GM19328 (cell line): ENCODE data around the gene NUDT4B.
"Not testable (repeated sequence)": the region's sequence is repeated elsewhere in the genome, so short reads cannot be mapped to it uniquely, and the experiment has no call there.

Source experiments
- ATAC-seq: cut with Tn5 transposase; IDR thresholded peaks from one replicate; pipeline ENCODE4 v1.9.1; 2021; ENCODE audit warnings: mild to moderate bottlenecking, moderate library complexity; ENCODE audit not compliant: unreplicated experiment

The NUDT4B gene

DNA sequence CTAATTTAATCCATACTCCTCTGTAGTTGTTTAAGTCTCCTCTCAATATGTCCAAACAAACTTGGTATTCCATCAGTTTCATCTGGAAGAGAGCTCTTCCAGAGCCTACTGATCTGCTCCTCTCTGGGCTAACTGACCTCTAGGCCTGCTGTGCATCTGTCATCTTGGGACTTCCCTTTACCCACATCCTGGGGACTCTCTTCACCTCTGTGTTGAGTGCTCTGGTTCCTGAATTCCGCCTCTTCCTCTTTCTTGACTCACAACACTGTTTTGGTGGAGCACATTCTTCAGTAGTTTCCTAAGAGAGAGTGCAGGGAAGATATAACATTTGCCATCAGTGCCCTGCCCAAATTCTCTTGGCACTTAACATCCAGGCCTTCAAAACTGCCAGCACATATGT, 13.0 kb upstream of the NUDT4B start:
- ATAC-seq: not testable (repeated sequence)

DNA sequence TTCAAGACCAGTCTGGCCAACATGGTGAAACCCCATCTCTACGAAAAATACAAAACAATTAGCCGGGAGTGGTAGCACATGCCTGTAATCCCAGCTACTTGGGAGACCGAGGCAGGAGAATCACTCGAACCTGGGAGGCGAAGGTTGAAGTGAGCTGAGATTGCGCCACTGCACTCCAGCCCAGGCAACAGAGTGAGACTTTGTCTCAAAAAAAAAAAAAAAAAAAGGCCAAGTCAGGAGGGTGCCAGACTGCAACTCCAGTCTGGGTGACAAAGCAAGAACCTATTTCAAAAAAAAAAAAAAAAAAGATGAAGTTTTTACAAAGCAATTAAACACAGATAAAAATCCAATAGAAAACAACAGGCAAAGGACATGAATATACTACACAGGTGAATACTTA, 9.9 kb upstream of the NUDT4B start:
- not testable (repeated sequence) for ATAC-seq

DNA sequence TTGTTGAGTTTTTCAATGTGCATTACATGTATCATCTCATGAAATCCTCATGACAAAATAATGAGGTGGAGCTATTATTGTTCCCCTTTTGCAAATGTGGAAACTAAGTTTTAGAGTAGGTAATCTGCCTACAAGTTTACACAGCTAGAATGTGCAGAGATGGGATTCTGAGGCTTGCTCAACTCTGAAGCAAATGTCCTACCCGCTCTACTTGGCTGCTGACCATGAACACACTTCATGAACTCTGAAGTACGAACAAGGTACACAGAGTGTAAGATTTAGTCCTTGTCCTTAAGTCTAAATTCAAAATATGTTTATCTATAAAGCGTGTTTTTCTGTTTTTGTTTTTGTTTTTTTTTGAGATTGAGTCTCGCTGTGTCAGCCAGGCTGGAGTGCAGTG, 5.4 kb upstream of the NUDT4B start:
- ATAC-seq: not testable (repeated sequence)

DNA sequence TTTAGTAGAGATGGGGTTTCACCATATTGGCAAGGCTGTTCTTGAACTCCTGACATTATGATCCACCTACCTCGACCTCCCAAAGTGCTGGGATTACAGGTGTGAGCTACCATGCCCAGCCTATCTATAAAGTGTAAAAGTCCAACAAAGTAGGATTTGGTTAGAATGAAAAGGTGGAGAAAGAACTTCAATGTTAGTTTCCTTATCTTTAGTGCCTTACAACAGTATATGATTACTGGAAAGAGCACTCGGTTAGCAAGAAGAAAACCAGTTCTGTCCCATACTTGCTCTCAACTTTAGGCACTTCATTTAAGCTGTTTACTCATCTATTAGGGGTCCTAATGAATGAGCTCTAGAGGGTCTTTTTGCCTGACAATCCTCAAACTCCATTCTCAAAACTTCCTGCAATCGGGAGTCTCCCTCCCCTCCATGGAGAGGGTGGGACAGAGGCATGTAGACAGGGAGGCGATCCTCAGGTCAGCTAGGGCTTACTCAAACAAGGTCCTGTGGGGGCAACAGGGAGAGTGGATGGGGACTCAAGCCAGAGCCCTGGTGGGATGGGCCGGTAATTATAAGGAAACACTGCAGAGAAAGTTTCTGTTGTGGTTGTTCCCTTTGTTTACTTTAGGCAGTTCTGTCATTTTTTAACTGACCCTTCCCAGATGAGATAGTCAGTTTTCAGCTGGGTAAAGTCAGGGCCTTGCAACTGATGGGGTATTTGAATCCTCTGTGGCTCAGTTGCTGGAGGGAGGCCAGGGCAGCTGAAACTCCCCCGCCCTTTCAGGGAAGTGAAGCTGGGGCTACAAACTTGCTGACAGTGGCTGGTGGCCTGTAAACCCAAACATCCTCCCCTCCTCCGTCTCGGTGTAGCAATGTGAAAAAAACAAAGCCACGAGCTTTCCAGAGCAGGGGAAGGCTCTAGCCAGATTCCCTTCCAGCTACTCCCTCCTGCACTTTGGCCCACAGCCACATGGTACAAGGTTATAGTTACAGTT, 4.6 kb upstream of the NUDT4B start:
- not testable (repeated sequence) for ATAC-seq

DNA sequence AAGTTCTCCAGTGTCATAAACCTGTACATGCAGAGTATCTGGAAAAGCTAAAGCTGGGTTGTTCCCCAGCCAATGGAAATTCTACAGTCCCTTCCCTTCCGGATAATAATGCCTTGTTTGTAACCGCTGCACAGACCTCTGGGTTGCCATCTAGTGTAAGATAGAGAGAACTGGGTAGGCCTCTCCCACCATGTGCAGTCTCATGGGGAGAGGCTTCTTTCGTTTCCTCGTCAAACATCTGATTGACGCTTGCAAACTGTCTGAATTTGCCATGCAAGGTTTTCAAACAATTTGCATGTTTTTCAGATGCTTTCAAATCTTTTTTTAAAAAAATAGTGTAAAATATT, 734 bp downstream of the NUDT4B start:
- peak; percentile 74 for ATAC-seq

DNA sequence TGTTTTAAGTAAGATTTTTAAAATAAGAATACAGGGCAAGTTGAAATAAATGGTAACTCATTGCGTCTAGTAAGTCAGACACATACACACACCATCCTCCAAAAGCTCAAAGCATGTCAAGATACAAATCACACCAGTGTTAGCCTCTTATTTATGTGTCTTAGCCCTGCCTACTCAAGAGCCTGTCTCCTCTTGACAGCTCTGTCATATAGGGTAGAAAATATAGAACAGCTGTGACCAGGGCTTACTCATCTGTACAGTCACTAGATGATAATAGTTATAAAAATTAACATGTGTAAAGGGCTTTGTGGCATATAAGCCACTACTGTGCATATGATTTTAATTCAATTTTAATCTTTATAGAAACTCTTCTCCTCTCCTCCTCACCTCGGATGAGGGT, 7.7 kb downstream of the NUDT4B start:
- not testable (repeated sequence) for ATAC-seq

DNA sequence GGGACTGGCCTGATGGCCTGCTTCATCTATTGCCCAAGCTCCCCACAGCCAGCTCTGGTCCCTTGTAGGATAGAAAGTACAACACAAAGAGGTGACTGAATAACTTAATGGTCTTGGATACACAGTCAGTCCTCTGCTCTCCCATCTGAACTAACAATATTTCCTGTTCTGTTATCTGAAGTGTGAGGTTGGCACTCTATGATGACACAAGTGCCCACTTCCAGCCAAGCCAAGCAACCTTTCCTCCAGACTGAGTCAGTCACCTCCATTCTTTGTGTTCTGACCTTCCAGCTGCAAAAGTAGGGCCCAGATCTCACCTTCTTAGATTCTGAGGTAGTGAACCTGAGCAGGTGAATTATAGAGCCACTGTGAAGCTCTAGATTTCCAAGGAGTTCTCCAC, 8.9 kb downstream of the NUDT4B start:
- not testable (repeated sequence) for ATAC-seq

DNA sequence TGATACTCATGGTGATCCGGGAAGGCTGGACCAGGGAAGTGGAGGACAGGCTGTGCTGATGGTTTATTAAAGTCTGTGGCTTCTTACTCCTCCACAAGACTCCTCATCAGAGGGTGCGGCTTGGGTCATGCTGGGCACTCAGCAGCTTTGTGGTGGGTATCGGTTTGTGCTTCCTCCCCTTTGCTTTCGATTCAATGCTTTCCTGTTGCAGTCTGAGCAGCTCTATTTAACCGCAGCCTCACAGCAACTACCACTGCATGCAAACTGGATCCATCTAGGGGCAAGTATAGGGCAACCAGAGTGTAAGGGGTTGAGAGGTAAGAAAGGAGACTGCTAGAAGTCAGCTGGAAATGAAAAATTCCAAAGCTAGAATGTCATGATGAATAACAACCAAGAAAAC, 9.8 kb downstream of the NUDT4B start:
- ATAC-seq: peak; percentile 95

DNA sequence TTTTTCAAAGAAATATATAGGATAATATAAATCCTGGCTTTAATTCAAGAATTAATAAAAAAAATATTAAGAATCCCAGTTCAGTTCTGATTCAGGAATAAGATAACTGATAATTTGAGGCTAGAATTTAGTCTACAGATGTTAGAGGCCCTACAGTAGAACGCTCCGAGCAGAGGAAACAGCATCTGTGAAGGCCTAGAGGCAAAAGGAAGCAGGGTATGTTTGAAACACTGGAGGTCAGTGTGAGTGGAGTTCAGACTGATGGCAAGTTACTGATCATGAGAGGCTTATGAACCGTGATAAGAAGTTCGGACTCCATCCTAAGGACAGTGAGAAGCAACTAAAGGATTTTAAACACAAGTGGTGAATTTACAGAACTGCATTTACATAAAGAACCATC, 10.4 kb downstream of the NUDT4B start:
- not testable (repeated sequence) for ATAC-seq

DNA sequence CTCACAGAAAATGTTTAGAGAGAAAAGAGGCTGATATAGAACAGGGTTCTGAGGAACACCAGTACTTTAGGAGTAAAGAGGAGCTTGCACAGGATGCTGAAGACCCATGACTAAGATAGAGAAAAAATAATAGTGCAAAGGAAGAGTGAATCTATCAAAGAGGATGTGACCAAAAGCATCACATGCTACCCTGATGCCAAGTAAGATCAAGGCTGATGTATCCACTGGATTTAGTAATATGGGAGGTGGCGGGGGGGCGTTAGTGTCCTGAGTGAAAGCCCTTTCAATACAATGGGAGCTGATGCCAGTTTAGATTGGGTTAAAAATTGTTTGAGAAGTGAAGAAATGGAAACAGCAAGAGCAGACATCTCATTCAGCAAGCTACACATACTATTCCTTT, 11.2 kb downstream of the NUDT4B start:
- not testable (repeated sequence) for ATAC-seq

DNA sequence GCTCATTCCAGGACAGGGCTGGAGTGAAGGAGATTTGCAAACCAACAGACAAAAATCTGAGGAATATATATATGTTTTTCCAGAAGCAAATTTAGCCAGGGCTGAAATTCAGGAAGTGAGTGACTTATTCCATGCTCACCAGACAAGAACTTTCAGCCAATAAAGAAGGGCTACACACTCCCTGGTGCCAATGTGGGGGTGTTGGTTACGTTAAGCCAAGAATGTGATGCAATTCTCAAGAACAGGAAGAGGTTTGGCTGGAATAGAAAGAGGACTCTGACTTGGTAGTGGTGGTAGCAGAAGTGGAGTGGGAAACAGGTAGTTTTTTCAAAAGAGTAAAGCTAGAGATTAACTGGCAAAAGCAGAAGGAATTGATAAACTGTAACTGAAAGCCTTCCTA, 11.6 kb downstream of the NUDT4B start:
- ATAC-seq: not testable (repeated sequence)

DNA sequence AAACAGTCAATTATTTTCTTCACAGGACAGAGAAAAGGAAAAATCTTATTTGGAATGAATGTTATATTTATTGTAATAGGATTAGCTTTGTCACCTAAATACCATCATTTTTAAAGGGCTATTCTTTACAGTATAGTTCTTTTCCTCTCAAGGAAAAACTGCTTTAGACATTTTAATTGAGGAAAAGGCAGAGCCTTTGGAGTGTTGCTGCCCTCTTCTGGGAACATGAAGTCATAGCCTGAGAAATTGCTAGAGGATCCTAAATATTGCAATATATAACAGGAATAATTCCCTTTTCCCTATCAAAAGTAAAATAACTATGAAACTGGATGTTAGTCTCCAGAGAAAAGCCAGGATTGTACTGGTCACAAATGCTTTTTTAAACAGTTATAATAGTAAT, 12.8 kb downstream of the NUDT4B start:
- ATAC-seq: not testable (repeated sequence)

DNA sequence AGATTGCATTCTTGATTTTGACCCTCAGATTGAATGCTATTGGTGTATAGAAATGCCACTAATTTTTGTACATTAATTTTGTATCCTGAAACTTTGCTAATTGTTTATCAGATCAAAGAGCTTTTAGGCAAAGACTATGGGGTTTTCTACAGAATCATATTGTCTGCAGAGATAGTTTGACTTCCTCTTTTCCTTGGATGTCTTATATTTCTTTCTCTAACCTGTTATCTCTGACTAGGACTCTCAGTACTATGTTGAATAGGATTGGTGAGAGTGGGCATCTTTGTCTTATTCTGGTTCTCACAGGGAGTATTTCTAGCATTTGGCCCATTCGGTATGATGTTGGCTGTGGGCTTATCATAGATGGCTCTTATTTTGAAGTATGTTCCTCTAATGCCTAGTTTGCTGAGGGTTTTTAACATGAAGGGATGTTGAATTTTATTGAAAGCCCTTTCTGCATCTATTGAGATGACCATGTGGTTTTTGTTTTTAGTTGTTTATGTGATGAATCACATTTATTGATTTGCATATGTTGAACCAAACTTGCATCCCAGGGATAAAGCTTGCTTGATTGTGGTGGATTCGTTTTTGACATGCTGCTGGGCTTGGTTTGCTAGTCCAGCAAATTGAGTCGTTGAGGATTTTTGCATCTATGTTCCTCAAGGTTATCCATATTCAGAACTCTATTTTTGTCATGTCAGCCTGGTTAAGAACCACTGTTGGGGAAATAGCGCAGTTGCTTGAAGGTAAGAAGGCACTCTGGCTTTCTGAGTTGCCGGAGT, 16.9 kb downstream of the NUDT4B start:
- not testable (repeated sequence) for ATAC-seq

DNA sequence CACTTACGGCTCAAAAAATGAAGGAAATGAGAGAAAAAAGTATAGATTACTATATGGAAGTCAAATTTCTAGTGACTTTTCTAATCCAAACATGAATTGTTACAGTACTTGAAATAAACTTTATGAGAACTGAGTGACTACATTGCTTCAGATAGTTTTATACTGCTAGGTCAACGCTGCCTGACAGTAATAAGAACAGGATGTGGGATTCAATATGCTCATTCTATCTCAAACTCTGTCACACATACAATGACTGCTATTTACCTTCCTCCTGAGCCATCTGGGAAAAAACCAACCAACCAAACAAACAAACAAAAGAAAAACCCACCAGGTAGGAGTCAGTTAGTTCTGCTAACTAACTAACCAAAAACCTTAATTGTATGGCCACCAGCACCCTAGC, 20.0 kb downstream of the NUDT4B start:
- not testable (repeated sequence) for ATAC-seq

DNA sequence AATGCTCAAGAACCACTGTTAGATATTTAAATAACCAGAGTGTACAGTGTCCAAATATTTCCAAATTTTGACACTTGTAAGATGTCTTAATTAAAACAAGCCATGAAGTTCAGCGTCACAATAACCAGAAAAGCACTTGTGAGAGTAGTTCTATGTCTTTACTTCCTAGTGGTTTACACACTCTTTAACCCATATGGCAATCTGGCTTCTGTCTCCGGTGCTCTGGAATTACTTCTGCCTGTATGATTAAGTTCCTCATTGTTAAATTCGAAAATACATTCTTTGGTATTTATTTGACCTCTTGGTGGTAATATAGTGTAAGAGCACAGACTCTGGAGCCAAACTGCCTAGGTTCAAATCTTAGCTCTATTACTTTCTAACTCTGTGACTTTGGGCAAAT, 20.9 kb downstream of the NUDT4B start:
- ATAC-seq: not testable (repeated sequence)

DNA sequence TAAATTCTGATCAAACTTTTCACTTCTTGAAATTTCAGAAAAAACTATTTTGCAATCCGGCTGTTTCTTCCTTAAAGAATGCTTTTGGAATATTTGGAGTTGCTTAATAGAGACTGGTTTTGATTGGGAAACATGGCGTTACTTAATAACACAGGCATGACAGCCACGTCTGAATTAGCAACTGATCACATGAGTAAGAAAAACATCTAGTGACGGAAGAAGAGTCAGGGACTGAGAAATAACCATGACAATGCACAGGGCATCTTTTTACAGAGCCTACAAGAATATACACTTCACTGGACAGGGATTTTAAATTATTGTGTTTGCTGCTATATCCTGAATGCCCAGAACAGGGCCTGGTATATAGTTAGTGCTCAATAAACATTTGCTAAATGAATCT, 25.1 kb downstream of the NUDT4B start:
- not testable (repeated sequence) for ATAC-seq

DNA sequence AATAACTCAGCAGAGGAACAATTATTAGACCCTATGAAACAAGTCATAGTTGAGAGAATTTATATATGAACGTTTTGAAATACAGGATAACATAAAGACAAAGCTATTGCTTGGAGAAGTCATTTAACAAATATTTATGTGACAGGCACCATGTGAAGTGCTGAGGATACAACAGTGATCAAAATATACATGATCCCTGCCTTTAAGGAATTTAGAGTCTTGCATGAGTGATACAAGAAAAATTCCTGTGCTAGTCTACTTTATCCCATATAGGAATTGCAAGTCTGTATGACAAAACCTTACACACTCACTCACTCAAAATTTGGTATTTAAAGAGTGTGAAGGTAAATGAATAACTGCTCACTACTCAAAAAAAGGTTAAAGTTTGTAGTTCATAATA, 25.5 kb downstream of the NUDT4B start:
- ATAC-seq: not testable (repeated sequence)

DNA sequence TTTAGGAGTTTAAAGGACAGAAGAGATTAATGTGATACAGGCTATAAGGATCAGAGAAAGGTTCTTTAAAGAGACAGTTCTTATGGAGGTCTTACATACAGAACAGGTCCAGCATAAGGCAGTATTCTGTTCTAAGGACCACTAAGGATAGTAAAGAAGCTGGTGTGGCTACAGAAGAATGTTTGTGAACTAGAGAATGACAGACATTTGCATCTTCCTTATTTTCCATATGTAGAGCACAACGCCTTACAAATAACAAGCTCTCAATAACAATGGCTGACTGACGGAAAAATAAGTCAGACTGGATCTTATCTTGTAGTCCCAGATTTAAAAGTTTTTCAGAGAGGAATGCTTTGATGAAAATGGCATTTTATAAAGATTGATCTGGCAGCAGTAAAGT, 26.7 kb downstream of the NUDT4B start:
- ATAC-seq: not testable (repeated sequence)

DNA sequence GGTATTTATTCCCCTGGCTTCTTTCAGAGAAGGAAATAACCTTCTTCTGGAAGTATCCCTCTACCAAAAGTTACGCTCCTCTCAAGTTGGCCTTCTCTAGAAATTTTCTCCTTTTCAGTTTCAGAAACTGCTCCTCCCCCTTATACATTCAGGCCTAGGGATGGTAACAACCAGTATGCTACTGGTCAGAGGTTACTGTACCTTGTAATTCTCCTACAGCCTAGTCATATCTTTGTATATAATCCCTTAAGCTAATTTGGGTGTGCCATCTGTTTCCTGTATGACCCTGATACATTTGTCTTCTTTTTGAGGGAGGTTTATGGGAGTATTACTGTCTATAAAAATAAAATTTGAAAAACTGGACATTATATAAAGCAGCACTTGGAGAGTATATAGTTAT, 29.1 kb downstream of the NUDT4B start:
- ATAC-seq: not testable (repeated sequence)

DNA sequence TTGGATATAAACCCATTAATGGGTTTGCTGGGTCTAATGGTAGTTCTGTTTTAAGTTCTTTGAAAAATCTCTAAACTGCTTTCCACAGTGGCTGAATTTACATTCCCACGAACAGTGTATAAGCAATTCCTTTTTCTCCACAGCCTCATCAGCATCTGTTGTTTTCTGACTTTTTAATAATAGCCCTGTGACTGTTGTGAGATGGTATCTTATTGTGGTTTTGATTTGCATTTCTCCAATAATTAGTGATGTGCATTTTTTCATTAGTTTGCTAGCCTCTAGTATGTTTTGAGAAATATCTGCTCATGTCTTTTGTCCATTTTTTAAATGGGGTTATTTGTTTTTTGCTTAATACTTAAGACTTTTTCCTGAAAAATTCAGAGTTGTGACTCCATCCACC, 31.8 kb downstream of the NUDT4B start:
- ATAC-seq: not testable (repeated sequence)

DNA sequence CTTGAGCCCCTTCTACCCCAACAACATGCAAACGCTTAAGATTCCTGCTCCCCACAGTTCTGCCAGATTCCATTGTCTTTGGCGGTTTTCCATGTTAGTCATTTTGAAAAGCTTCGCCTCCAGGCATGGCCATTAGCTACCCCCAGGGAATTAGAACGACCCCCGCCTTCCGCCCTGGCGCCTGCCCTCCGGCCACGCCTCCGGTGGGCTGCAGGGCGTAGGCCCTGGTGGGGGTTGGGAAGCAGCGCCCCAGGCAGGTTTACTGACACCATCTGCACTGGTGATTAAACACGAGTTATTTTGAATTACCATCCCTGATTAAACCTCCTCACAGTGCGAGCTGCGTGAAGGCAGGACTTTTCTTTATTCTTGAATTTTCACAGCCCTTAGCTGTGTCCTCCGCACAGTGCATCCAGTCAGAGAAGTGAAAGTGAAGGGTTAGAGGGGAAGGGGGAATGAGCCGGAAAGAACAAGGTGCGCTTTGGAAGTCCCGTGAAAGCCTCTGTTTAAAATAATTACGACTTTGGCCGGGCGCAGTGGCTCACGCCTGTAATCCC, 43.0 kb downstream of the NUDT4B start:
- not testable (repeated sequence) for ATAC-seq
